ENCODE results near the gene PTPRN2. TPM values are rescaled to one million over a fixed set of nuclear protein-coding genes. Genes with fewer than 3 reads are reported as not detected.

The PTPRN2 gene
- total and polyA plus RNA-seq, 9 of the 15 experiments (the other 6 are each of a cell fraction or from before 2014, with no cell fraction given), result not detected

- ATAC-seq, result no peak
- intact Hi-C loops (cut with micrococcal nuclease), result no loop called here
- no peaks in the 10 kb centered on the region for H3K9me3 ChIP-seq (replicated peaks; ENCODE audit: control insufficient read depth, insufficient read depth, low read depth, low read length)
- H2AFZ ChIP-seq (ENCODE audit: low read depth, low read length), result no peak overlapping the region
- no peak overlapping the region for H3K27ac ChIP-seq (ENCODE audit: extremely low read depth, low read depth, low read length)
- H3K4me2 ChIP-seq (ENCODE audit: insufficient read depth, low read length), result no peak overlapping the region
- no peak overlapping the region for H3K4me3 ChIP-seq
- H3K4me1 ChIP-seq (replicated peaks in 1 of 2; ENCODE audit: control insufficient read depth in 2 of 2, insufficient read depth in 2 of 2, low read length in 2 of 2), result peaks cover 0 to 3% of the 10 kb centered on the region in 2 experiments; a peak in 1 of 5 replicates
- POLR2A ChIA-PET, result no interaction called here
- H4K20me1 ChIP-seq (replicated peaks; ENCODE audit: control insufficient read depth, insufficient read depth, low read length), result peaks cover 4% of the 10 kb centered on the region; the same call in 1 of the 2 replicates
- FAIRE-seq, result no peak
- CTCF ChIA-PET (ENCODE audit: low intra/inter-chr PET ratio), result no interaction called here
- no peak overlapping the region for H3K9ac ChIP-seq (ENCODE audit: insufficient read depth in 1 of 2, low read depth in 2 of 2, low read length in 2 of 2)
- no peaks in the 10 kb centered on the region for H3K9me1 ChIP-seq (ENCODE audit: control insufficient read depth, insufficient read depth, low read length)
- H3K36me3 ChIP-seq (ENCODE audit: control insufficient read depth, insufficient read depth, low read length), result no peaks in the 10 kb centered on the region
- in situ Hi-C loops (cut with MboI), result no loop called here
- 2% methylated on average over 8 of the region's 8 CpGs for WGBS (ENCODE audit: insufficient coverage, low coverage, missing lambda C conversion rate)
- no TSS peak for BruUV-seq (replicated peaks)
- DNase-seq (ENCODE audit: extremely low read depth in 1 of 4, low spot score in 3 of 4), result no peak
- TF ChIP-seq SMAD4 (CRISPR knock-in tag; conservative IDR thresholded peaks at IDR 0.05) (no peak), ILF3 (IDR thresholded peaks at IDR 0.05; ENCODE audit: borderline replicate concordance) (no peak), E2F5 (CRISPR knock-in tag; IDR thresholded peaks at IDR 0.05) (no peak), ZKSCAN8 (CRISPR knock-in tag; IDR thresholded peaks at IDR 0.05) (no peak), ZBED1 (IDR thresholded peaks at IDR 0.05) (no peak), ELK1 (CRISPR knock-in tag; IDR thresholded peaks at IDR 0.05) (no peak), PHB (CRISPR knock-in tag; IDR thresholded peaks at IDR 0.05) (no peak), SRF (CRISPR knock-in tag; IDR thresholded peaks at IDR 0.05) (no peak)
- TF ChIP-seq, protein P1, sequence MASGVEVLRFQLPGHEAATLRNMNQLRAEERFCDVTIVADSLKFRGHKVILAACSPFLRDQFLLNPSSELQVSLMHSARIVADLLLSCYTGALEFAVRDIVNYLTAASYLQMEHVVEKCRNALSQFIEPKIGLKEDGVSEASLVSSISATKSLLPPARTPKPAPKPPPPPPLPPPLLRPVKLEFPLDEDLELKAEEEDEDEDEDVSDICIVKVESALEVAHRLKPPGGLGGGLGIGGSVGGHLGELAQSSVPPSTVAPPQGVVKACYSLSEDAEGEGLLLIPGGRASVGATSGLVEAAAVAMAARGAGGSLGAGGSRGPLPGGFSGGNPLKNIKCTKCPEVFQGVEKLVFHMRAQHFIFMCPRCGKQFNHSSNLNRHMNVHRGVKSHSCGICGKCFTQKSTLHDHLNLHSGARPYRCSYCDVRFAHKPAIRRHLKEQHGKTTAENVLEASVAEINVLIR (CRISPR knock-in tag; IDR thresholded peaks at IDR 0.05), result no peak
- TF ChIP-seq, protein P2, sequence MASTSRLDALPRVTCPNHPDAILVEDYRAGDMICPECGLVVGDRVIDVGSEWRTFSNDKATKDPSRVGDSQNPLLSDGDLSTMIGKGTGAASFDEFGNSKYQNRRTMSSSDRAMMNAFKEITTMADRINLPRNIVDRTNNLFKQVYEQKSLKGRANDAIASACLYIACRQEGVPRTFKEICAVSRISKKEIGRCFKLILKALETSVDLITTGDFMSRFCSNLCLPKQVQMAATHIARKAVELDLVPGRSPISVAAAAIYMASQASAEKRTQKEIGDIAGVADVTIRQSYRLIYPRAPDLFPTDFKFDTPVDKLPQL (IDR thresholded peaks at IDR 0.05; ENCODE audit: extremely low read depth, insufficient read length), result no peak
- H3K27me3 ChIP-seq (ENCODE audit: control insufficient read depth in 2 of 2, insufficient read depth in 2 of 2, low read length in 2 of 2), result peaks cover 45 to 82% of the 10 kb centered on the region in 2 experiments; a peak in 4 of 5 replicates
- H3K79me2 ChIP-seq (ENCODE audit: control insufficient read depth, insufficient read depth, low read length), result no peaks in the 10 kb centered on the region
Measured at GRCh38 chr7:158454631-158455030, 133.0 kb downstream of the PTPRN2 start.
